Thyroid gland (tissue), 4 donors: ENCODE measurements around the gene KNOP1. TPM values are rescaled to one million over a fixed set of nuclear protein-coding genes. Genes with fewer than 3 reads are reported as not detected.

Experiments used
- DNase-seq, 2 donors: peaks; one replicate each; pipeline ENCODE4 v3.0.0-alpha.2; 2019
- H3K27ac ChIP-seq, 3 donors: fragments of 200-600 bp; sonication (generic); 1 replicate in 2 of 3; 2 replicates in 1 of 3; pipeline ENCODE4 v1.5.1; 2016 to 2019; ENCODE audit warnings: mild to moderate bottlenecking in 1 of 3, moderate library complexity in 1 of 3
- H3K27me3 ChIP-seq: fragments of 200-600 bp; sonication (generic); one replicate; pipeline ENCODE4 v1.5.1; 2019
- H3K36me3 ChIP-seq, 2 donors: fragments of 200-600 bp; sonication (generic); one replicate each; pipeline ENCODE4 v1.5.1; 2016 to 2019
- H3K4me1 ChIP-seq, 2 donors: fragments of 200-600 bp; sonication (generic); one replicate each; pipeline ENCODE4 v1.5.1; 2017 to 2019
- H3K4me3 ChIP-seq, 3 donors: fragments of 200-600 bp; sonication (generic); replicated peaks in 1 of 3; 1 replicate in 2 of 3; 2 replicates in 1 of 3; pipeline ENCODE4 v1.5.1; 2016; ENCODE audit warnings: mild to moderate bottlenecking in 1 of 3
- H3K9me3 ChIP-seq: fragments of 200-600 bp; sonication (generic); one replicate; pipeline ENCODE4 v1.5.1; 2017
- POLR2A ChIP-seq, 2 donors: fragments of 450-650 bp; IDR thresholded peaks; one replicate each; pipeline ENCODE4 v1.6.1; 2017; ENCODE audit warnings: antibody characterized with exemption in 2 of 2, mild to moderate bottlenecking in 2 of 2, moderate library complexity in 1 of 2
- WGBS, 2 donors: methylation state at CpG; one replicate each; pipeline ENCODE4 v1.1.5; 2017; 5-methylcytosine and 5-hydroxymethylcytosine counted together
- intact Hi-C: fragments of 100-400 bp; cut with DNase I; formaldehyde crosslinking; loops from one replicate; pipeline ENCODE4 v1.15.1; 2023
- total RNA-seq, 4 donors: library from RNA; depleted of rRNA; stranded (reverse); fragments of >200 nt; gene quantifications; one replicate each; pipeline ENCODE4 v1.2.3, GENCODE V29; 2016
- TF ChIP-seq, protein P1 (sequence below), 6 experiments: fragments of 200-600 bp in 3 of 6; fragments of 450-650 bp in 3 of 6; sonication (generic) in 3 of 6; IDR thresholded peaks; one replicate each; pipeline ENCODE4 v1.5.1; 2016 to 2019; ENCODE audit warnings: antibody characterized with exemption in 6 of 6, mild to moderate bottlenecking in 2 of 6, inconsistent platforms in 1 of 6, moderate library complexity in 1 of 6

Gene KNOP1
- total RNA-seq, 4 donors from 2014 or later: 8.9 to 11.5 (median 10.5) TPM

DNA sequence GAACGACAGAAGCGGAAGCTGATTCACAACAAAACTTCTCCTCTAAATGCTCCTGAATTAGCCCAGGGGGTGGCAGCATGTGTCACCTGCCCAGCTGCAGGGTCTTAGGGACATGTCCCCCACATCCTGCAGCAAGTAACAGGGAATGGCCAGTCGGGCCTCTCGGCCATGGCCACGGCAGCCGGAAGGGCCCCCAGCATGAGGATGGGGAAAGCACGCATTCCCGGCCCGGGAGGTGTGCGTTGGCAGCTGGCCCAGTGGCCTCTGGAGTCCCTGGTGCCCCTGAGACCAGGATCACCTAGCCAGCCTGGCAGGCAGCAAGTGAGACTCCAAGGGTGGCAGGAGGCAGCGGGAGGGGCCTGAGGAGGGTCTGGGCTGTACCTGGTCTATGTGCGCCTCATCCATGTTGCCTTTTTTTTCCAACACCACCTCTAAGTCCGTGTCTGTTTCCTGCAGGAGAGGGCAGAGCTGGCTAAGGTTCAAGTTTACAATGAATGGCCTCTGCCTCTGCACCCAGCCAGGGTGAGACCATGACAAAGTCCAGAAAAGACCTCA is 7.0 kb downstream of the KNOP1 start:
- intact Hi-C loops: no loop called here
- no peak for TF ChIP-seq POLR2A (IDR thresholded peaks at IDR 0.05)
- TF ChIP-seq, protein P1, sequence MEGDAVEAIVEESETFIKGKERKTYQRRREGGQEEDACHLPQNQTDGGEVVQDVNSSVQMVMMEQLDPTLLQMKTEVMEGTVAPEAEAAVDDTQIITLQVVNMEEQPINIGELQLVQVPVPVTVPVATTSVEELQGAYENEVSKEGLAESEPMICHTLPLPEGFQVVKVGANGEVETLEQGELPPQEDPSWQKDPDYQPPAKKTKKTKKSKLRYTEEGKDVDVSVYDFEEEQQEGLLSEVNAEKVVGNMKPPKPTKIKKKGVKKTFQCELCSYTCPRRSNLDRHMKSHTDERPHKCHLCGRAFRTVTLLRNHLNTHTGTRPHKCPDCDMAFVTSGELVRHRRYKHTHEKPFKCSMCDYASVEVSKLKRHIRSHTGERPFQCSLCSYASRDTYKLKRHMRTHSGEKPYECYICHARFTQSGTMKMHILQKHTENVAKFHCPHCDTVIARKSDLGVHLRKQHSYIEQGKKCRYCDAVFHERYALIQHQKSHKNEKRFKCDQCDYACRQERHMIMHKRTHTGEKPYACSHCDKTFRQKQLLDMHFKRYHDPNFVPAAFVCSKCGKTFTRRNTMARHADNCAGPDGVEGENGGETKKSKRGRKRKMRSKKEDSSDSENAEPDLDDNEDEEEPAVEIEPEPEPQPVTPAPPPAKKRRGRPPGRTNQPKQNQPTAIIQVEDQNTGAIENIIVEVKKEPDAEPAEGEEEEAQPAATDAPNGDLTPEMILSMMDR (IDR thresholded peaks at IDR 0.05): no peak
- WGBS, 2 donors: 78 to 79% methylated on average over 11 to 13 of the region's 13 CpGs
- Histone ChIP-seq H3K27me3 (no peaks in the 10 kb centered on the region), H3K27ac (peak overlapping the region in 1 of 3 donors; percentile 36), H3K4me1 (peaks cover 2% of the 10 kb centered on the region in 2 donors), H3K36me3 (peaks cover 5 to 13% of the 10 kb centered on the region in 2 donors), H3K9me3 (no peaks in the 10 kb centered on the region), H3K4me3 (no peak overlapping the region)
- no peak for DNase-seq

DNA sequence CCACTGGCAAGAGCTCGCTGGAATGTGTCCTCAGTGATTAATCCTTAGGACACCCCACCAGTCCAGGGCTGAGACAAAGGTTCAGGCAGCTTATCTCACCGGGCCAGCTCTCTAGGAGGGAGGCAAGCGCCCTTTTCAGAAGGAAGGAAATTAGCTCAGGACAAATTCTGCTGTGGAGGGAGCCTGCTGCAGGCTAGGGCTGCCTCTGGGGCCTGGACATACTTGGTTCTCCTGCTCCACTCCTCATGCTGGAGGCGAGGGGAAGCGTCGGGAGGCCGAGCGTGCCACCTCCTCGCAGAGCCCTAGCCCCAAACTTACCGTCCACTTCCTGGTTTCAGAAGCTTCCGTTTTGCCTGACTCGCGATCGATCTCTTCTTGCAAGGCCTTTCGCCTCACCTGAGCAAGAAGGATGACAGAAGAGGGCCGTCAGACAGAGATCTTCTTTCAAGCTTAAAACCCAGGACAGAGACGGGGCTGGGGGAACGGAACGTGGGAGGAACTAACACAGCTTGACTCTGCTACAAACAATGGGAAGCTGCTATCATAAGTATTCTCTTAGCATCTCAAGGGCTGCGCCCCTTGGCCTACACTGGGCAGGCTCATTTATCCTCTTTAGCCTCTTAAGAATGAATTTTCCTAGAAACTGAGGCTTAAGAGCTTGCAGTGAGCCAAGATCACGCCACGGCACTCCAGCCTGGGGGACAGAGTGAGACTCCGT is 7.7 kb downstream of the KNOP1 start:
- H3K27ac ChIP-seq: peak overlapping the region in 1 of 3 donors; percentile 46
- WGBS, 2 donors: 77 to 82% methylated on average over 23 of the region's 23 CpGs
- intact Hi-C loops: no loop called here
- H3K9me3 ChIP-seq: no peaks in the 10 kb centered on the region
- H3K4me1 ChIP-seq: no peaks in the 10 kb centered on the region
- H3K4me3 ChIP-seq: no peak overlapping the region
- H3K27me3 ChIP-seq: no peaks in the 10 kb centered on the region
- peaks cover 5 to 13% of the 10 kb centered on the region in 2 donors for H3K36me3 ChIP-seq
- DNase-seq: no peak
- TF ChIP-seq, protein P1 (IDR thresholded peaks at IDR 0.05): no peak
- TF ChIP-seq POLR2A (IDR thresholded peaks at IDR 0.05): no peak

DNA sequence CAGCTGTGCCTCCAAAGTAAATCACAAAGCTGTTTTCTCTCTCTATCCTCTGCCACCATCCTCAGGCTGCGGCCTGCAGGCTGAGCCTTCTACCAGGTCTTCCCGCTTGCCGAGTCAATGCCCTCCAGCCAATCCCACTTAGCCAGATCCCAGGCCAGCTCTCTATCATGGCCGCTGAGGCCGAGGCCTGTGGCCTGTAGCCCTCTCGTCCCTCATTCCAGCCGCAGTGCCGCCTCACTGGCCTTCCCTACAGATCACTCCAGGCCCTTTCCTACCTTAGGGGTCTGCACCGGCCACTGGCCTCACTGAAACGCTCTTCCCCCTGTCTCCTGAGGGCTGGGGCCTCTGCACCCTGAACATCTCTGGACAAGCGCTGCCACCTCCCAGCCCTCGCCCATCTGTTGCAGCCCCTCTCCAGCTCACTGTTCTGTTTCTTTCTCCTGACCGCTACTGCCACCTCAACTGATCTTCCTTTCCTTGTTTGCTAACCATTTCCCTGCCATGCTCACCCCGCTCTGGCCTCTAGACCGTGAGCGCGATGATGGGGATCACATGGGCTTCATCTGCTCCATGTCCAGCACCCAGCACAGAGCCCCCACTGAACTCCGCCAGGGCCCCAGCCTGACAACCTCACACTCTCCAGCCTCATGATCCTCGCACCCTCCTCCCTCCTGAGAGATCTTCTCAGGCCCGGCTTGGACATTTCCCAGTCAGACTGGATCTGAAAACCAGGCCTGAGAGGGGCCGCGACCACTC is 8.5 kb downstream of the KNOP1 start:
- Histone ChIP-seq H3K36me3 (peaks cover 10 to 12% of the 10 kb centered on the region in 2 donors), H3K27ac (peak overlapping the region in 1 of 3 donors; percentile 46), H3K27me3 (no peaks in the 10 kb centered on the region), H3K4me1 (peaks cover 0 to 6% of the 10 kb centered on the region in 2 donors), H3K9me3 (no peaks in the 10 kb centered on the region), H3K4me3 (no peak overlapping the region)
- TF ChIP-seq POLR2A (IDR thresholded peaks at IDR 0.05): no peak
- TF ChIP-seq, protein P1 (IDR thresholded peaks at IDR 0.05): no peak
- 93 to 96% methylated on average over 22 of the region's 22 CpGs for WGBS, 2 donors
- intact Hi-C loops: no loop called here
- DNase-seq: no peak

DNA sequence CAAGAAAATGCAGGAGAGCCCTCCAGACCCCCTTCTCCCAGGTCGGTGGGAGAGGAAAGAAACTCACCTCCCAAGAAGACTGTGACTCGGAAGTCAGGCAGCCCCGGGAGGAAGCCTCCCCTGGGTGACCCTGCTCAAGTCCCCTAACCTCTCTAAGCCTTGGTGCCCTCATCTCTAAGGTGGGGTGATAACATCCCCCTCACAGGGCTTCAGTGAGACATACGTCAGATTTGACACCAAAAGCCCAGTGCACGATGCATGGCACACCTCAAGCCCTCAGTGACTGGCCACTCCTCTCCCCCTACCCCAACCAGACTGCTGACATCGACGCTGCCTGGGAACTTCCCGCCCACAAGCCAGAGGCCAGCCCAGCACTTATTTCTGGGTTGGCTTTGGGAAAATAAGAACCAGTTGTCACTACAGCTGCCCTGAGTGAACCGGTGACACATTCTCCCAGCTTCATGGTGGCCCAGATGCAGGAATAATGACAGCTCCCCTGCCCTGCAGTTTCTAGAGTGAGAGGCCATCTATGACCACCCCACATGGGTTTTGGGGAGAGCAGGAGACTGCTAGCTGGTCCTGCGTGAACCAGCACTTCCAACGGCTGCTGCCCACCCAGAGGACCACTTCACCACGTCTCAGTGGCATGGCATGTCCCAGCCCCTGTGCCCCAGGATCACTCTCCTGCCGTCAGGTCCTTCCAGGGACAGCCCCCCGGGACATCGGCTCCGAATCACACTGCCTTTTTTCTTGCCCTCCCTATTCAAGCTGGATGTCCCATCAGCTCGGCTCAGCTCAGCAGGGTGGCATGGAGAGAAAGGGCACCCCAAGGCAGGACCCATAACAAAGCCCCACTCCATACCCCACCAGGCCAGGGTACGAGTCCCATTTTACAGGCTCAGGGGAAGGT is 9.5 kb downstream of the KNOP1 start:
- Histone ChIP-seq H3K4me1 (peaks cover 0 to 9% of the 10 kb centered on the region in 2 donors), H3K36me3 (peaks cover 8 to 10% of the 10 kb centered on the region in 2 donors), H3K27ac (no peak overlapping the region), H3K4me3 (no peak overlapping the region), H3K27me3 (no peaks in the 10 kb centered on the region), H3K9me3 (no peaks in the 10 kb centered on the region)
- no peak for DNase-seq
- TF ChIP-seq, protein P1 (IDR thresholded peaks at IDR 0.05): no peak
- no peak for TF ChIP-seq POLR2A (IDR thresholded peaks at IDR 0.05)
- WGBS, 2 donors: 76 to 81% methylated on average over 18 of the region's 18 CpGs
- intact Hi-C loops: no loop called here
